PC-3 (cell line): ENCODE results near the gene TNRC6C. TPM values are rescaled to one million over a fixed set of nuclear protein-coding genes. Genes with fewer than 3 reads are reported as not detected.
A peak's percentile ranks its signal among the peaks of the same experiment; 100 is the strongest.

ENCODE experiments used
- ATAC-seq: fragments of 200-7000 bp; cut with Tn5 transposase; 2 replicates; pipeline ENCODE4 v1.9.1; 2020; ENCODE audit warnings: mild to moderate bottlenecking, moderate library complexity
- BruUV-seq: library from RNA; stranded (reverse); fragments of 400-500 nt; replicated peaks from 2 replicates; lab custom pipeline; 2021; lab: Mats Ljungman, UMichigan
- CTCF ChIA-PET: fragments of 300-600 bp; sonication (Branson Sonifier 250); formaldehyde crosslinking; loops from one replicate; lab custom pipeline; 2022; ENCODE audit warnings: antibody characterized with exemption; lab: Charles Lee
- POLR2A ChIA-PET: fragments of 300-600 bp; sonication (Branson Sonifier 250); formaldehyde crosslinking; loops from one replicate; lab custom pipeline; 2022; ENCODE audit warnings: antibody characterized with exemption; ENCODE audit not compliant: unreplicated experiment; lab: Charles Lee
- DNase-seq: peaks from one replicate; pipeline ENCODE4 v3.0.0-alpha.2; 2015
- H2AFZ ChIP-seq: fragments of 300-600 bp; sonication (generic); 2 replicates; pipeline ENCODE4 v1.6.0; 2016; ENCODE audit warnings: antibody characterized with exemption, low read length
- H3F3A ChIP-seq: fragments of 300-600 bp; sonication (generic); one replicate; pipeline ENCODE4 v1.6.0; 2017; ENCODE audit warnings: antibody characterized with exemption, low read length, control low read depth, mild to moderate bottlenecking; ENCODE audit not compliant: unreplicated experiment
- H3K27ac ChIP-seq: fragments of 300-600 bp; sonication (generic); 2 replicates; pipeline ENCODE4 v1.5.1; 2016; ENCODE audit warnings: mild to moderate bottlenecking, low read length
- H3K27me3 ChIP-seq: fragments of 300-600 bp; sonication (generic); 2 replicates; pipeline ENCODE4 v1.6.1; 2016; ENCODE audit warnings: low read length, mixed read lengths
- H3K36me3 ChIP-seq: fragments of 300-600 bp; sonication (generic); 2 replicates; pipeline ENCODE4 v1.6.1; 2016; ENCODE audit warnings: low read depth, mixed run types, low read length, mixed read lengths
- H3K4me1 ChIP-seq: fragments of 300-600 bp; sonication (generic); 2 replicates; pipeline ENCODE4 v1.5.1; 2016; ENCODE audit warnings: low read length; ENCODE audit not compliant: insufficient read depth
- H3K4me2 ChIP-seq: fragments of 300-600 bp; sonication (generic); 2 replicates; pipeline ENCODE4 v1.6.0; 2016; ENCODE audit warnings: low read length
- H3K4me3 ChIP-seq: fragments of 300-600 bp; sonication (generic); 2 replicates; pipeline ENCODE4 v1.5.1; 2016; ENCODE audit warnings: mild to moderate bottlenecking, low read length, mixed read lengths
- H3K79me2 ChIP-seq: fragments of 300-600 bp; sonication (generic); 2 replicates; pipeline ENCODE4 v1.6.1; 2017; ENCODE audit warnings: low read length, mixed read lengths
- H3K9ac ChIP-seq: fragments of 300-600 bp; sonication (generic); 2 replicates; pipeline ENCODE4 v1.6.0; 2016; ENCODE audit warnings: mild to moderate bottlenecking, low read length
- H3K9me2 ChIP-seq: fragments of 300-600 bp; sonication (generic); replicated peaks from 2 replicates; pipeline ENCODE4 v1.6.1; 2016; ENCODE audit warnings: mixed run types, low read length, mixed read lengths
- H3K9me3 ChIP-seq: fragments of 300-600 bp; sonication (generic); 2 replicates; pipeline ENCODE4 v1.6.1; 2016; ENCODE audit warnings: low read length, mixed read lengths
- H4K20me1 ChIP-seq: fragments of 300-600 bp; sonication (generic); 2 replicates; pipeline ENCODE4 v1.6.1; 2016; ENCODE audit warnings: low read length, mixed read lengths
- EZH2 ChIP-seq: fragments of 300-600 bp; sonication (generic); IDR thresholded peaks from one replicate; pipeline ENCODE4 v1.6.1; 2017; ENCODE audit warnings: antibody characterized with exemption, mild to moderate bottlenecking, low read length; ENCODE audit not compliant: unreplicated experiment
- EZH2phosphoT487 ChIP-seq: fragments of 300-600 bp; sonication (generic); IDR thresholded peaks from 2 replicates; pipeline ENCODE4 v1.6.1; 2018; ENCODE audit warnings: mild to moderate bottlenecking, antibody characterized with exemption, low read length, borderline replicate concordance
- intact Hi-C: fragments of 100-400 bp; cut with micrococcal nuclease; formaldehyde crosslinking; loops from 2 replicates; pipeline ENCODE4 v1.9.0; 2023
- total RNA-seq: library from RNA; depleted of rRNA; stranded (reverse); fragments of >200 nt; gene quantifications from 2 replicates; pipeline ENCODE4 v1.2.3, GENCODE V29; 2014
- TF ChIP-seq, protein P1 (sequence below): fragments of 300-600 bp; sonication (generic); conservative IDR thresholded peaks from 2 replicates; pipeline ENCODE4 v1.5.1; 2017; ENCODE audit warnings: antibody characterized with exemption, low read depth, mild to moderate bottlenecking, low read length

Gene TNRC6C
- total RNA-seq, 1 experiment from 2014 or later: 5.3 TPM

DNA sequence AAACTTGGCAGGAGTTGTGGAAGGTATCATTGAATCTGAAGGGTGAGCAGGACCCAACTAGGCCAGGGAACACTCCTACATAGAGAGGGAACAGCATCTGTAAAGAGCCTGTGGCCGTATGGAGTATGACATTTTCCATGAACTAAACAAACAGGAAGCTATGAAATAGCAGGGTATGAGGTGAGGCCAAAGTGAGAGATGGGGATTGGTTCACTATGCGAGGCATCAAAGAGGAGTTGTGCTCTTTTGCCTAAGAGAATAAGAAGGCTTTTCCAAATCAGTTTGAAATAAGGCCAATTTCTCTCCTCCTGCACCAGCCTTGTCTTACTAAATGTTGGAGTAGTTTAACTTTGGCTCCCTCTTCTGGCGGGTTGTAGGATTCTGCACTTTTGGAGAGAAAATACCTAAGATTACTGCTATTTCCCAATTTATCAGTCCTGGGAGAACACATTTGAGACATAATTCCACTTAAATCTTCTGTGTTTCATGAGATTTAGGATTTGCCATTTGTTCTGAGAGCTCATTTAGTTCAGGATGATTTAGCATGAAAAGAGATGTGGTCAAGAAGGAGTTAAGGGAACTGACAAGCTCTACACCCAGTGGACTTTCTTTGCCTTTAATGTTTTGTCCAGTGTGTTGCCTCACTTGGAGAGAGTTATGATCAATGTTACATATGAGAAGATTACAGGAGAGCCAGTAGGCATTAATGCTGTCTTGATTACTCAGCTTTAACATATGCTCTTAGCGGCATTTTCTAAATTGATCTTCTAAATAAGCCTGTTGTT is 55.4 kb downstream of the TNRC6C start:
- ChIA-PET POLR2A (no interaction called here), CTCF (interaction anchor here (0.6 to 1.7 kb wide), 5 partner anchors 27 to 471 kb away, joined by 3 to 9 read pairs (median 3); no protein-coding TSS in a partner anchor)
- TF ChIP-seq EZH2 (no peak), EZH2phosphoT487 (no peak)
- TF ChIP-seq, protein P1, sequence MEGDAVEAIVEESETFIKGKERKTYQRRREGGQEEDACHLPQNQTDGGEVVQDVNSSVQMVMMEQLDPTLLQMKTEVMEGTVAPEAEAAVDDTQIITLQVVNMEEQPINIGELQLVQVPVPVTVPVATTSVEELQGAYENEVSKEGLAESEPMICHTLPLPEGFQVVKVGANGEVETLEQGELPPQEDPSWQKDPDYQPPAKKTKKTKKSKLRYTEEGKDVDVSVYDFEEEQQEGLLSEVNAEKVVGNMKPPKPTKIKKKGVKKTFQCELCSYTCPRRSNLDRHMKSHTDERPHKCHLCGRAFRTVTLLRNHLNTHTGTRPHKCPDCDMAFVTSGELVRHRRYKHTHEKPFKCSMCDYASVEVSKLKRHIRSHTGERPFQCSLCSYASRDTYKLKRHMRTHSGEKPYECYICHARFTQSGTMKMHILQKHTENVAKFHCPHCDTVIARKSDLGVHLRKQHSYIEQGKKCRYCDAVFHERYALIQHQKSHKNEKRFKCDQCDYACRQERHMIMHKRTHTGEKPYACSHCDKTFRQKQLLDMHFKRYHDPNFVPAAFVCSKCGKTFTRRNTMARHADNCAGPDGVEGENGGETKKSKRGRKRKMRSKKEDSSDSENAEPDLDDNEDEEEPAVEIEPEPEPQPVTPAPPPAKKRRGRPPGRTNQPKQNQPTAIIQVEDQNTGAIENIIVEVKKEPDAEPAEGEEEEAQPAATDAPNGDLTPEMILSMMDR: peak; percentile 98
- Histone ChIP-seq H3K27ac (no peak overlapping the region), H3K9me3 (no peaks in the 10 kb centered on the region), H3K4me2 (no peak overlapping the region), H3K36me3 (no peaks in the 10 kb centered on the region), H4K20me1 (no peaks in the 10 kb centered on the region), H2AFZ (no peak overlapping the region), H3K9ac (no peak overlapping the region), H3K27me3 (0 out of 2 replicates have a peak, but pooled peaks cover 3% of the 10 kb centered on the region), H3K9me2 (no peaks in the 10 kb centered on the region), H3K79me2 (no peaks in the 10 kb centered on the region), H3F3A (no peaks in the 10 kb centered on the region), H3K4me3 (no peak overlapping the region), H3K4me1 (no peaks in the 10 kb centered on the region)
- ATAC-seq (peak; percentile 83), DNase-seq (peak; percentile 85)
- intact Hi-C loops: loop anchor here (1.0 to 10.0 kb wide), 2 partner anchors 279 to 472 kb away; no protein-coding TSS in a partner anchor
- BruUV-seq: no TSS peak

DNA sequence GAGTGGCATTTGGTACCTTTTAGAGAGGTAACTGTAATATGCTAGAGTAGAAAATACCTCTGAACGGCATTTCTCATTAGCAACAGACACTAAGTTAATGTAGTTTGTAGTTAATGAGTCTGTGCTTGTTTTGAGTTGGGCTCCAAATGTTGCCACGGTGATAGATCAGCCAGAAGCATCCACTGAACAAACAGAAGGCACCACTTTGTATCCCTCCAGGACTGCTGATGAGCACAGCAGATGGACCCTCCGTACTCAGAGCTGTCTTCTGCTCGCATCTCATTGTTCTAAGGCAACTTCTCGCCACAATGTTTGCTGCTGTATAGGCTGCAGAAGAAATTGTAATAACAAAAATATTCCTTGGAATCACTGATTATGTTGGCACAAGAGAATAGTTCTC is 56.1 kb downstream of the TNRC6C start:
- ChIA-PET POLR2A (no interaction called here), CTCF (interaction anchor here (0.6 to 1.7 kb wide), 3 partner anchors 42 to 472 kb away, joined by 3 to 9 read pairs (median 8); no protein-coding TSS in a partner anchor)
- H3K79me2 ChIP-seq: no peaks in the 10 kb centered on the region
- H3K4me2 ChIP-seq: no peak overlapping the region
- no peak for TF ChIP-seq EZH2phosphoT487
- TF ChIP-seq, protein P1: no peak
- TF ChIP-seq EZH2: no peak
- H3K9me3 ChIP-seq: no peaks in the 10 kb centered on the region
- no peaks in the 10 kb centered on the region for H3K36me3 ChIP-seq
- H3K9me2 ChIP-seq: no peaks in the 10 kb centered on the region
- no peaks in the 10 kb centered on the region for H3F3A ChIP-seq
- H3K4me3 ChIP-seq: no peak overlapping the region
- H3K4me1 ChIP-seq: no peaks in the 10 kb centered on the region
- intact Hi-C loops: loop anchor here (1.0 to 10.0 kb wide), 3 partner anchors 238 to 472 kb away; no protein-coding TSS in a partner anchor
- no peak for ATAC-seq
- no peaks in the 10 kb centered on the region for H4K20me1 ChIP-seq
- H3K27ac ChIP-seq: no peak overlapping the region
- H3K27me3 ChIP-seq: 0 out of 2 replicates have a peak, but pooled peaks cover 3% of the 10 kb centered on the region
- BruUV-seq: no TSS peak
- no peak overlapping the region for H2AFZ ChIP-seq
- no peak overlapping the region for H3K9ac ChIP-seq
- DNase-seq: no peak
